HG02588 (cell line): ENCODE data around the gene AURKAIP1.
A peak's percentile ranks its signal among the peaks of the same experiment; 100 is the strongest.

Experiments
- ATAC-seq: cut with Tn5 transposase; IDR thresholded peaks from one replicate; pipeline ENCODE4 v1.9.1; 2021; ENCODE audit warnings: mild to moderate bottlenecking, moderate library complexity; ENCODE audit not compliant: unreplicated experiment

Gene AURKAIP1

GRCh38 chr1:1335283-1335682 is 39.7 kb downstream of the AURKAIP1 start:
- no peak for ATAC-seq

GRCh38 chr1:1334835-1335234 is 40.2 kb downstream of the AURKAIP1 start:
- ATAC-seq, result no peak

GRCh38 chr1:1333551-1334241 is 41.3 kb downstream of the AURKAIP1 start:
- no peak for ATAC-seq

GRCh38 chr1:1332774-1333480 is 42.1 kb downstream of the AURKAIP1 start:
- no peak for ATAC-seq

- ATAC-seq, result no peak
Measured at GRCh38 chr1:1332031-1332755, 42.8 kb downstream of the AURKAIP1 start.

- no peak for ATAC-seq
Measured at GRCh38 chr1:1331068-1331965, 43.7 kb downstream of the AURKAIP1 start, which contains the start of gene TAS1R3. Gene TAS1R3, plus strand, starts transcription at chr1:1331280. Its CDS starts 66 bp downstream, at chr1:1331346.

- ATAC-seq, result no peak
Measured at GRCh38 chr1:1330366-1331067, 44.5 kb downstream of the AURKAIP1 start.

- ATAC-seq, result no peak
Measured at GRCh38 chr1:1329304-1330210, 45.5 kb downstream of the AURKAIP1 start.

GRCh38 chr1:1328254-1328653 is 46.8 kb downstream of the AURKAIP1 start:
- ATAC-seq, result no peak

GRCh38 chr1:1327291-1327690 is 47.7 kb downstream of the AURKAIP1 start:
- no peak for ATAC-seq

GRCh38 chr1:1326075-1326605 is 48.9 kb downstream of the AURKAIP1 start:
- no peak for ATAC-seq

GRCh38 chr1:1325288-1326074 is 49.5 kb downstream of the AURKAIP1 start:
- ATAC-seq, result no peak

- peak; percentile 63 for ATAC-seq
Measured at GRCh38 chr1:1324524-1325287, 50.3 kb downstream of the AURKAIP1 start, which contains the start of the genes CPTP and INTS11. Gene CPTP, plus strand, starts transcription at chr1:1324802. Its CDS starts 2,109 bp downstream, at chr1:1326911. Gene INTS11, minus strand, starts transcription at chr1:1324660. Its CDS starts 52 bp downstream, at chr1:1324608.

- peak; percentile 21 for ATAC-seq
Measured at GRCh38 chr1:1324084-1324523, 50.9 kb downstream of the AURKAIP1 start.
